Stimulated activated naive CD8-positive, alpha-beta T cell treated with anti-CD3 and anti-CD28 coated beads, Interleukin-15, Interleukin-2, amounts not matched to agents 100 U/mL and 50 U/mL, for 24 hours (primary cell): ENCODE measurements around the gene PRPH2.
A peak's percentile ranks its signal among the peaks of the same experiment; 100 is the strongest.
"Not testable (repeated sequence)": the region's sequence is repeated elsewhere in the genome, so short reads cannot be mapped to it uniquely, and the experiment has no call there.

Experiments
- ATAC-seq: fragments of 150-1000 bp; cut with Tn5 transposase; one replicate; pipeline ENCODE4 v1.10.0; 2021
- DNase-seq: peaks from one replicate; pipeline ENCODE4 v3.0.0; 2021

Gene PRPH2

GRCh38 chr6:42698217-42698616 lies 24.2 kb downstream of the PRPH2 start:
- DNase-seq (no peak), ATAC-seq (no peak)

- ATAC-seq (no peak), DNase-seq (no peak)
Observed at GRCh38 chr6:42697268-42697655, 25.1 kb downstream of the PRPH2 start.

DNA sequence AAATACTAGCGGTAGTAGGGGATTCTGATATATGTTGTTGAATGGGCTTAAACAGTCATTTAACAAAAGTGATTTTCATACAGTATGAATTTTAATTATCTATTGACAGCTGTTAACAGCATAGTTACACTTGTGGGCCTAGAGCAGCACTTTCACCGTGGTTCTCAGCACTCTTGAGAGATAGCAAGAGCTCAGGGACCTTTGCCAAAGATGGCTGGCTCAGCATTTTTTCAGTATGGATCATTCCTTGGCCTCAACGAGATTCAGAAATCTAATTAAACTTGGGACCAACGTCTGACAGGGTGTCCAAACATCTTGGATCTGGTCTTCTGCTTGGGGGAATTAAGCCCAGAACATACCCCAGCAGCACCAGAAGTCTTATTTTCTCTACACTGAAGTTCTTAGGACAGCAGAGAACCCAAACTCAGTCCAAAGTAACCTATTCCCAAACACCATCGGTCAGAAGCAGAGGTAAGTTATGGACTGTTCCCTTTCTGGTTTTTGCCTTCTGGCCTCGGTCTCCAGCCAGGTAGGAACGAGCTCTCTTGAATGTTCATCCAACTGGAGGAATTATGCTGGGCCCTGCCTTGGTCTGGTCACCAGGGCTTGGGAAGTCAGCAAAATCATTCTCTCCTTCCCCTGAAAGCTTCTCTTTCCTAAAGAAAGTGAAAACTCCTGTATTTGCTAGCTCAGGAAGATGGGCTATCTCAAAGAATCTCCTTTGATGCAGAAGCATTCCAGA lies 25.7 kb downstream of the PRPH2 start:
- ATAC-seq = no peak

GRCh38 chr6:42694586-42694985 lies 27.8 kb downstream of the PRPH2 start:
- no peak for DNase-seq
- ATAC-seq = no peak

More for the DNA sequence above, 25.7 kb downstream of the PRPH2 start:
- no peak for DNase-seq

GRCh38 chr6:42693725-42694323 lies 28.6 kb downstream of the PRPH2 start:
- no peak for DNase-seq
- ATAC-seq = no peak

GRCh38 chr6:42692137-42692911 lies 30.1 kb downstream of the PRPH2 start:
- peak; percentile 20 for DNase-seq
- peak; percentile 74 for ATAC-seq

DNA sequence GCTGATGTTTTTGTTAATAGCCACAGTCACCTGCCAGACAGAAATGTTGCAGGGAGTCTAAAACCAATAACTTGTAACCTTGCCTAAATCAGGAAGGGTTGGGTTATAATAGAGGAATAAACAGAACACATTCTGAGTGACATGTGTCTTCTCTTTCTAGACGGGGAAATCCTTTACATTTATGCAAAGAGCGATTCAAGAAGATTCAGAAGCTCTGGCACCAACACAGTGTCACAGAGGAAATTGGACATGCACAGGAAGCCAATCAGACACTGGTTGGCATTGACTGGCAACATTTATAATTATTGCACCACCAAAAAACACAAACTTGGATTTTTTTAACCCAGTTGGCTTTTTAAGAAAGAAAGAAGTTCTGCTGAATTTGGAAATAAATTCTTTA lies 31.5 kb downstream of the PRPH2 start:
- ATAC-seq (no peak), DNase-seq (no peak)

- DNase-seq = no peak
- no peak for ATAC-seq
Observed at GRCh38 chr6:42690151-42690702, 32.2 kb downstream of the PRPH2 start.

- ATAC-seq (no peak), DNase-seq (no peak)
Observed at GRCh38 chr6:42689371-42689770, 33.0 kb downstream of the PRPH2 start.

- ATAC-seq (no peak), DNase-seq (no peak)
Observed at GRCh38 chr6:42688281-42688680, 34.1 kb downstream of the PRPH2 start.

- no peak for ATAC-seq
- DNase-seq = no peak
Observed at GRCh38 chr6:42679358-42679757, 43.0 kb downstream of the PRPH2 start.

DNA sequence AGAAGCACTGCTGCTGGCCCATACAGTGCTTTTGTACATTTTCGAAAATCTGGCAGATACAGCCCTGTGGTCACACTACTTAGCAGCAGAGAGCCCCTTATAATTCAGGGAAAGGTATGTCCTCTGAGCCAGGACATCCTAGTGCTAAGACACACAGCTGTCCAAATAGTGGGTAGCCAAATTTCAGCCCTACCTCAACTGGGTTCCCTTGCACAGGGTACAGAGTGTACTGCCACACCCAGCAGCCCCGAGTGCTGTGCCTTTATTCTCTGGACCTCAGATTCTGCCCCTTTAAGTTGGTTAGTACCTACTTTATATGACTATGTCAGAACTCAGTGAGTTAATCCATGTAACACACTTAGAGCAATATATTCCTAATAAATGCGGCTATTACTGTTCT lies 47.6 kb downstream of the PRPH2 start:
- ATAC-seq (no peak), DNase-seq (no peak)

DNA sequence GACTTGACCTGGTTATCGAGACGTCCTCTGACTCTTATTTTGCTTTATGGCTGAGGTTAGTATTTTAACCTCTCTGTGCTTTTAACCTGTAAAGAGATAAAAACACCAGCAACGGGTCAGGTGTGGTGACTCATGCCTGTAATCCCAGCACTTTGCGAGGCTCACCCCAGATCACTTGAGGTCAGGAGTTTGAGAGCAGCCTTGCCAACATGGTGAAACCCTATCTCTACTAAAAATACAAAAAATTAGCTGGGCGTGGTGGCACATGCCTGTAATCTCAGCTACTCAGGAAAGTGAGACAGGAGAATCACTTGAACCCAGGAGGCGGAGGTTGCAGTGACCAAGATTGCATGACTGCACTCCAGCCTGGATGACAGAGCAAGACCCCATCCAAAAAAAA lies 48.0 kb downstream of the PRPH2 start:
- not testable (repeated sequence) for ATAC-seq, DNase-seq

- ATAC-seq (no peak), DNase-seq (no peak)
Observed at GRCh38 chr6:42664718-42665117, 57.7 kb downstream of the PRPH2 start.

DNA sequence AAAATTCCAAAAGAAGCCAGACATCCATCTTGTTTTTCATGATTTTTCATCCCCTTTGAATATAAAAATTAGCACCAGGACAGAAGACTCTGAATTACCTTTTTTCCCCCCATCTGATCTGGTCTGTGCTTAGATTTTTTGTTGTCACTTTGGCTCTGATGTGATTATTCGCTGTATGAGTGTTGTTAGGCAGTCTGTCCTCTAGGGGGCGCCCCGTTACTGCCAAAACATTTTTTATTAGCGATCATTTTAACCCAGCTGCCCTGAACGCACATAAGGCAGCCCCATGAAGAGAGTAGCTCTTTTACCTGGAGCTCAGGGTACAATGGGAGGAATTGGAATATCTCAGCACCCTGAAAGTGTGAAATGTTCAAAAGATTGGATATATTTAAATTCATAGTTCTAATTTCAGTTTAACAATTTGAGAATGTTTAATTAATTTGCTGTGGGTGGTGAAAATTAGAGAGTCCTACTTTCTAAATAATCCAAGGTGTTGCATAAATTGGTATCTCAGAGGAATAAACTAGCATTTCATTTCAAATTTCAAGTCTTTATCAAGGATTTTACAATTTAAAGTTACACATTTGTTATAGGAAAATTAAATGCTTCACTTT lies 60.8 kb downstream of the PRPH2 start:
- ATAC-seq (peak; percentile 81), DNase-seq (peak; percentile 81)

DNA sequence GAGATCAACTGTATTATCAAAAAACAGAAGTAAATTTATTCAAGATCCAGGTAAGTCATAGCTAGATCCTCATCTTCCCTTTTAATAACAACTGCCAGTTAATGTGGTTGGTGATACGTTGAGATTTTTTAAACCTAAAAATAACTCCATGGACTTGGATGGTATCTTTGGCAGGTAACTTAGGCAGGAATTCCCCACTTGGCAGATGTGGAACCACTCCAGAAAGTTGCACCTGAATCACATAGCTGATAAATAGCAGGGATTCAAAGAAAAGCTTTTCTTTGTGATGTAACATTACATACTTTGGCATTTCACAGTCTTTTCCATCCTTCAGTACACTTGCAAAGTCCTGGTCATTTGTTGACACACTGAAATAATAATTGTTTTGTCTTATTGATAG lies 62.6 kb downstream of the PRPH2 start:
- no peak for ATAC-seq
- no peak for DNase-seq

DNA sequence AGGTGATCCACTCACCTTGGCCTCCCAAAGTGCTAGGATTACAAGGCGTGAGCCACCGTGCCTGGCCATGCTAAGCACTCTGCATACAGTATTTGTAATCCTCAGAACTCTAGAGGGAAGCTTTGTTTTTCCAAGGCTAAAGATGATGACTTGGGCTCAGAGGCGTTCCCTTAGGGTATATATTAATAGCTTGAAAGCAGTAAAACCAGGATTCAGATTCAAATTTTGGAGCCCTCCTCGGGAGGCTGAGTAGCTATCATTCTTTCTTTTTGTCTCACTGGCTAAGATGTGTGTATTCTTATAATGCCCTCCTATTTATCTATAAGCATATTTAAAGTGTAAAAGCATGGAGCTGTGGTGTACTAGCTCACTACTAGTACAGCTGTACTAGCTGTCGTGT lies 68.5 kb downstream of the PRPH2 start:
- DNase-seq = no peak
- no peak for ATAC-seq

- ATAC-seq = no peak
Observed at GRCh38 chr6:42652024-42652746, 70.2 kb downstream of the PRPH2 start.

More at GRCh38 chr6:42652024-42652746, 70.2 kb downstream of the PRPH2 start:
- no peak for DNase-seq
